Measurements from ENCODE around the gene USP30. TPM values are rescaled to one million over a fixed set of nuclear protein-coding genes. Genes with fewer than 3 reads are reported as not detected.

USP30 gene, protein sequence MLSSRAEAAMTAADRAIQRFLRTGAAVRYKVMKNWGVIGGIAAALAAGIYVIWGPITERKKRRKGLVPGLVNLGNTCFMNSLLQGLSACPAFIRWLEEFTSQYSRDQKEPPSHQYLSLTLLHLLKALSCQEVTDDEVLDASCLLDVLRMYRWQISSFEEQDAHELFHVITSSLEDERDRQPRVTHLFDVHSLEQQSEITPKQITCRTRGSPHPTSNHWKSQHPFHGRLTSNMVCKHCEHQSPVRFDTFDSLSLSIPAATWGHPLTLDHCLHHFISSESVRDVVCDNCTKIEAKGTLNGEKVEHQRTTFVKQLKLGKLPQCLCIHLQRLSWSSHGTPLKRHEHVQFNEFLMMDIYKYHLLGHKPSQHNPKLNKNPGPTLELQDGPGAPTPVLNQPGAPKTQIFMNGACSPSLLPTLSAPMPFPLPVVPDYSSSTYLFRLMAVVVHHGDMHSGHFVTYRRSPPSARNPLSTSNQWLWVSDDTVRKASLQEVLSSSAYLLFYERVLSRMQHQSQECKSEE
- total RNA-seq = 10 to 100 TPM; 25.1 to 27.7 TPM

DNA sequence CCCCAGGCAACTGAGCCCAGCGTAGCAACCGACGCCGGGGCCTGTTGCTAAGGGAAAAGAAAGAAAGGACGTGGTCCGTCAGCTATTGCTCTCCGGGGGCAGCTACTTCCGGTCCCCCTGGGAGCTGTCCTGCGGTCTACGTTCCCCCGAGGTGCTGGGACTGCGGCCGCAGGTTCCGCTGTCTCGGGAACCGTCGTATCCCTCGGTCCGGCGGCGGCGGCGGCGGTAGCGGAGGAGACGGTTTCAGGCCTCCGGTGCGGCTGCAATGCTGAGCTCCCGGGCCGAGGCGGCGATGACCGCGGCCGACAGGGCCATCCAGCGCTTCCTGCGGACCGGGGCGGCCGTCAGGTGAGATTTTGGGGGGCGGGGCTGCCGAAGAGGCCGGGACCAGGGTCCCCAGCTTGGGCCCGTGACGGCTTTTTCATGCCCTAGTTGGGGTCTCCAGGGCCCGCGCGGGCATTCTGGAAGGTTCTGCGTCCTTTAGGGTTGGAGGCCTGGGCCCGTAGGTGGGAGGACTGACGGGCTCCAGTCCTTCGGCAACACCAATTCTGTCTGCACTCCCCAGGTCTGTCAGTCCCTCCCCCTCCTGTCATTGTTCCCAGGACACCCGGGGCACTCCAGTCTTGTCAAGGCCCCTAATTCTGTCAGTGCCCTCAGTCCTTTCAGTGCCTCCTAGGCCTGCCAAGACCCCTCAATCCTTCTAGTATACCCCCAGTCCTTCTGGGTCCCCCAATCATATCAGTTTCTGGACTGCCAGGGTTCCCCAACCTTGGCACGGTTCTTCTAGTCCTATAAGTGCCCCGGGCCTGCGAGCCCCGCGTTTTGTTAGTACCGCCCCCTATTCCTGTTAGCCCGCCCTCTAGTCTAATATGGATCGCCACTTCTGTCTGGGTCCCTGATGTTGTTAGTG, at the start of gene USP30:
Gene USP30 (plus strand): TSS at position 163 of the 910 bp plus-strand sequence. CDS start 103 bp downstream, at position 266.
- intact Hi-C loops (cut with DNase I) = no loop called here
- Histone ChIP-seq H3K36me3 (no peaks in the 10 kb centered on the region), H3K4me1 (no peaks in the 10 kb centered on the region)

DNA sequence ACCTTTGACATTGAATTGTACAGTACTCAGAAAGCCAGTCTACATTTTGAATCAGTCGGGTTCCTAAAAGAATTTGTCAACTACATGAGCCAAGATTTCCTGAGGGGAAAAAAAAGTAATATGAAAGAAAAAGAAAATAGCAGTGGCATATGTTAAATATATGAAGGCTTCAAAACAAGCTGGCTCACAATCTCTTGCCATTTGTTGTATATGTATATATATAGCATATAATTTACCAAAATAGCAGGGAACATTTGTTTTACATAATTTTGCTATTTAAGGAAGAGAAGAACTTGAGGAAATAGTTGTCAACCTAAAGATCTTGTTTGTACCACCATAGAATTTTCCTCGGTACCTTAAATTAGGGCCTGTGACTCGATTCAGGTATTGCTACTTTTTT, 48.4 kb upstream of the USP30 start:
- TF ChIP-seq, protein P1, sequence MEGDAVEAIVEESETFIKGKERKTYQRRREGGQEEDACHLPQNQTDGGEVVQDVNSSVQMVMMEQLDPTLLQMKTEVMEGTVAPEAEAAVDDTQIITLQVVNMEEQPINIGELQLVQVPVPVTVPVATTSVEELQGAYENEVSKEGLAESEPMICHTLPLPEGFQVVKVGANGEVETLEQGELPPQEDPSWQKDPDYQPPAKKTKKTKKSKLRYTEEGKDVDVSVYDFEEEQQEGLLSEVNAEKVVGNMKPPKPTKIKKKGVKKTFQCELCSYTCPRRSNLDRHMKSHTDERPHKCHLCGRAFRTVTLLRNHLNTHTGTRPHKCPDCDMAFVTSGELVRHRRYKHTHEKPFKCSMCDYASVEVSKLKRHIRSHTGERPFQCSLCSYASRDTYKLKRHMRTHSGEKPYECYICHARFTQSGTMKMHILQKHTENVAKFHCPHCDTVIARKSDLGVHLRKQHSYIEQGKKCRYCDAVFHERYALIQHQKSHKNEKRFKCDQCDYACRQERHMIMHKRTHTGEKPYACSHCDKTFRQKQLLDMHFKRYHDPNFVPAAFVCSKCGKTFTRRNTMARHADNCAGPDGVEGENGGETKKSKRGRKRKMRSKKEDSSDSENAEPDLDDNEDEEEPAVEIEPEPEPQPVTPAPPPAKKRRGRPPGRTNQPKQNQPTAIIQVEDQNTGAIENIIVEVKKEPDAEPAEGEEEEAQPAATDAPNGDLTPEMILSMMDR (IDR thresholded peaks at IDR 0.05) = no peak
- no peak overlapping the region for H3K9ac ChIP-seq (ENCODE audit: low read depth in 2 of 2, low read length in 2 of 2)
- H3K4me3 ChIP-seq = no peak overlapping the region
- no peaks in the 10 kb centered on the region for H3K9me3 ChIP-seq
- no peaks in the 10 kb centered on the region for H3K4me1 ChIP-seq
- DNase-seq = no peak
- H3K27ac ChIP-seq = no peak overlapping the region
- intact Hi-C loops (cut with DNase I) = no loop called here
- H3K36me3 ChIP-seq = no peaks in the 10 kb centered on the region
- H3K27me3 ChIP-seq = no peaks in the 10 kb centered on the region

More for the DNA sequence above, at the start of gene USP30:
- peak; percentile 83 for DNase-seq
- H3K9ac ChIP-seq (ENCODE audit: low read depth in 2 of 2, low read length in 2 of 2) = peak within 1 kb of the TSS; percentile 90 to 97
- no peaks in the 10 kb centered on the region for H3K27me3 ChIP-seq
- no peaks in the 10 kb centered on the region for H3K9me3 ChIP-seq
- H3K4me3 ChIP-seq = peak within 1 kb of the TSS; percentile 74
- TF ChIP-seq, protein P1 (IDR thresholded peaks at IDR 0.05) = no peak
- H3K27ac ChIP-seq = peak within 1 kb of the TSS; percentile 81

DNA sequence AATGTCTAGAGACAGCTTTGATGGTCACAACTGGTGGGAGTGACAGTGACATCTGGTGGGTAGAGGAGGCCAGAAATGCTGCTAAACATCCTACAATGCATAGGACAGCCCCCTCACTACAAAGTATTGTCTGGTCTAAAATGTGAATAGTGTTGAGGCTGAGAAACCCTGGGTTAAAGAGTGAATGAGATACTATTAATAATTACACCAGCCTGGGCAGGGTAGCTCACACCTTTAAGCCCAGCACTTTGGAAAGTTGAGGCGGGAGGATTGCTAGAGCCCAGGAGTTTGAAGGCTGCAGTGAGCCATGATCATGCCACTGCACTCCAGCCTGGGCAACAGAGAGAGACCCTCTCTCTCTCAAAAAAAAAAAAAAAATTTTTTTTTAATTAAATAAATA, 42.6 kb upstream of the USP30 start:
- H3K36me3 ChIP-seq = no peaks in the 10 kb centered on the region
- no peak for DNase-seq
- TF ChIP-seq, protein P1 (IDR thresholded peaks at IDR 0.05) = no peak
- intact Hi-C loops (cut with DNase I) = no loop called here
- H3K9ac ChIP-seq (ENCODE audit: low read depth in 2 of 2, low read length in 2 of 2) = no peak overlapping the region
- no peak overlapping the region for H3K4me3 ChIP-seq
- H3K4me1 ChIP-seq = no peaks in the 10 kb centered on the region
- no peak overlapping the region for H3K27ac ChIP-seq
- H3K9me3 ChIP-seq = no peaks in the 10 kb centered on the region
- H3K27me3 ChIP-seq = no peaks in the 10 kb centered on the region

DNA sequence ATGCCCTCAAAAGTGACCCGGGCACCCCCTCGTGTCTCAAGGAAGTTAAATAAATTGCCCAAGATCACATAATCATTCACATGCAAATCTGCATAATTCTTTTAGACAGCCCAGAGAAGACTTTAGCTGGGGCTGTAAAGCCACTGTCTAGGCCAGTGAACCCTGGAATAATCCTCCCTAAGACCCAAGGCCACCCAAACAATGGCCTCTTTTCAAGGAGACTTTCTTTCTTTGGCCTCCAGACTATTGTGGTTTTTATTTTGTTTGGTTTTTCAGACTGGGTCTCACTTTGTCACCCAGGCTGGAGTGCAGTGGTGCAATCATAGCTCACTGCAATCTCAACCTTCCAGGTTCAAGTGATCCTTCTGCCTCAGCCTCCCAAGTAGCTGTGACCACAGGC, 42.1 kb upstream of the USP30 start:
- TF ChIP-seq, protein P1 (IDR thresholded peaks at IDR 0.05) = no peak
- DNase-seq = no peak
- Histone ChIP-seq H3K9me3 (no peaks in the 10 kb centered on the region), H3K4me1 (no peaks in the 10 kb centered on the region), H3K4me3 (no peak overlapping the region), H3K36me3 (no peaks in the 10 kb centered on the region), H3K27me3 (no peaks in the 10 kb centered on the region), H3K27ac (no peak overlapping the region), H3K9ac (ENCODE audit: low read depth in 2 of 2, low read length in 2 of 2) (no peak overlapping the region)
- intact Hi-C loops (cut with DNase I) = no loop called here

DNA sequence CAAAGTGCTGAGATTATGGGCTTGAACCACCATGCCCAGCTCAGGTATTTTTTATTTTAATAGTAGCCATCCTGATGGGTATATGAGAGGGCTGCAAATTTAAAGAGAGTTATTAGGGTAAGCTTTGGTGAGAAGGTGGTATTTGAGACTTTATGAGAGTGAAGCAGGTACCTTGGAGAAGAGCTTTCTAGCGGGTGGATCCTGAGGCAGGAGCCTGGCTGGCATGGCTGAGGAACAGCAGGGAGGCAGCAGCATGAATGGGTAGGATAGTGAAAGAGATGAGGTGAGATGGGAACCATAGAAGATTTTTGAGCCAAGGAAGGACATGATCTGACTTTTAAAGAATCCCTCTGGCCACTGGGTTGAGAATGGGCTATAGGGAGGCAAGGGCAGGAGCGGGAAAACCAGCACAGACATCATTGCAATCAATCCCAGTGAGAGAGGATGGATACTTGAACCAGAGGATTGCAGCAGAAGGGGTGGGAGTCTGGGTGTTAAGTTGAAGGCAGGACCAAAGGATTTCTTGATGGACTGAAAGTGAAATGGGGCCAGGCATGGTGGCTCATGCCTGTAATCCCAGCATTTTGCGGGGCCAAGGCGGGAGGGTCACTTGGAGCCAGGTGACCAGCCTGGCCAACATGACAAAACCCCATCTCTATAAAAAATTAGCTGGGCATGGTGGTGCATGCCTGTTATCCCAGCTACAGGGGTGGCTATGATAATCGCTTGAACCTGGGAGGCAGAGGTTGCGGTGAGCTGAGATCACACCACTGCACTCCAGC, 37.2 kb upstream of the USP30 start:
- intact Hi-C loops (cut with DNase I) = no loop called here
- Histone ChIP-seq H3K27ac (no peak overlapping the region), H3K4me3 (no peak overlapping the region), H3K27me3 (no peaks in the 10 kb centered on the region), H3K4me1 (no peaks in the 10 kb centered on the region), H3K9me3 (no peaks in the 10 kb centered on the region), H3K9ac (ENCODE audit: low read depth in 2 of 2, low read length in 2 of 2) (no peak overlapping the region), H3K36me3 (no peaks in the 10 kb centered on the region)
- TF ChIP-seq, protein P1 (IDR thresholded peaks at IDR 0.05) = no peak
- DNase-seq = no peak
